ENCODE measurements around the gene EYS. TPM values are rescaled to one million over a fixed set of nuclear protein-coding genes. Genes with fewer than 3 reads are reported as not detected.

The EYS gene
- total and polyA plus RNA-seq, 9 of the 15 experiments (the other 6 are each of a cell fraction or from before 2014, with no cell fraction given), result 0.03 to 0.36 (median 0.10) TPM; not detected in 2

GRCh38 chr6:64732888-64733287 is 974.1 kb downstream of the EYS start:
- in situ Hi-C loops (cut with MboI), result no loop called here
- Histone ChIP-seq H3K9ac (ENCODE audit: insufficient read depth in 1 of 2, low read depth in 2 of 2, low read length in 2 of 2) (no peak overlapping the region), H3K79me2 (ENCODE audit: control insufficient read depth, insufficient read depth, low read length) (no peaks in the 10 kb centered on the region), H3K36me3 (ENCODE audit: control insufficient read depth, insufficient read depth, low read length) (no peaks in the 10 kb centered on the region), H3K27me3 (ENCODE audit: control insufficient read depth in 2 of 2, insufficient read depth in 2 of 2, low read length in 2 of 2) (no peaks in the 10 kb centered on the region), H3K27ac (ENCODE audit: extremely low read depth, low read depth, low read length) (no peak overlapping the region), H3K4me3 (no peak overlapping the region), H3K4me2 (ENCODE audit: insufficient read depth, low read length) (no peak overlapping the region), H2AFZ (ENCODE audit: low read depth, low read length) (no peak overlapping the region), H3K9me3 (replicated peaks; ENCODE audit: control insufficient read depth, insufficient read depth, low read depth, low read length) (no peaks in the 10 kb centered on the region), H3K9me1 (ENCODE audit: control insufficient read depth, insufficient read depth, low read length) (no peaks in the 10 kb centered on the region), H3K4me1 (replicated peaks in 1 of 2; ENCODE audit: control insufficient read depth in 2 of 2, insufficient read depth in 2 of 2, low read length in 2 of 2) (no peaks in the 10 kb centered on the region), H4K20me1 (replicated peaks; ENCODE audit: control insufficient read depth, insufficient read depth, low read length) (no peaks in the 10 kb centered on the region)
- no peak for ATAC-seq
- BruUV-seq (replicated peaks), result no TSS peak
- no peak for FAIRE-seq
- TF ChIP-seq RAD21 (CRISPR knock-in tag; conservative IDR thresholded peaks at IDR 0.05 in 1 of 2, IDR thresholded peaks at IDR 0.05 in 1 of 2) (peak in 1 of 2 experiments; percentile 43; a peak in 2 of 4 replicates), CSDE1 (IDR thresholded peaks at IDR 0.05) (no peak), ZFP30 (CRISPR knock-in tag; IDR thresholded peaks at IDR 0.05; ENCODE audit: borderline replicate concordance) (no peak), ZEB2 (IDR thresholded peaks at IDR 0.05) (no peak)
- no peak for DNase-seq (ENCODE audit: extremely low read depth in 1 of 4, low spot score in 3 of 4)
- ChIA-PET POLR2A (no interaction called here), CTCF (ENCODE audit: low intra/inter-chr PET ratio) (no interaction called here)
- intact Hi-C loops (cut with micrococcal nuclease), result no loop called here

- 4% methylated on average over 4 of the region's 4 CpGs for WGBS (ENCODE audit: insufficient coverage, low coverage, missing lambda C conversion rate)
- Histone ChIP-seq H3K9me3 (replicated peaks; ENCODE audit: control insufficient read depth, insufficient read depth, low read depth, low read length) (no peaks in the 10 kb centered on the region), H3K27me3 (ENCODE audit: control insufficient read depth in 2 of 2, insufficient read depth in 2 of 2, low read length in 2 of 2) (no peaks in the 10 kb centered on the region), H3K9me1 (ENCODE audit: control insufficient read depth, insufficient read depth, low read length) (no peaks in the 10 kb centered on the region), H3K79me2 (ENCODE audit: control insufficient read depth, insufficient read depth, low read length) (no peaks in the 10 kb centered on the region), H3K9ac (ENCODE audit: insufficient read depth in 1 of 2, low read depth in 2 of 2, low read length in 2 of 2) (no peak overlapping the region), H3K27ac (ENCODE audit: extremely low read depth, low read depth, low read length) (no peak overlapping the region), H3K4me2 (ENCODE audit: insufficient read depth, low read length) (no peak overlapping the region), H3K36me3 (ENCODE audit: control insufficient read depth, insufficient read depth, low read length) (no peaks in the 10 kb centered on the region), H3K4me1 (replicated peaks in 1 of 2; ENCODE audit: control insufficient read depth in 2 of 2, insufficient read depth in 2 of 2, low read length in 2 of 2) (no peaks in the 10 kb centered on the region), H3K4me3 (no peak overlapping the region), H4K20me1 (replicated peaks; ENCODE audit: control insufficient read depth, insufficient read depth, low read length) (no peaks in the 10 kb centered on the region), H2AFZ (ENCODE audit: low read depth, low read length) (no peak overlapping the region)
- CTCF ChIA-PET (ENCODE audit: low intra/inter-chr PET ratio), result no interaction called here
- no peak for DNase-seq (ENCODE audit: extremely low read depth in 1 of 4, low spot score in 3 of 4)
- FAIRE-seq, result no peak
- no TSS peak for BruUV-seq (replicated peaks)
- POLR2A ChIA-PET, result no interaction called here
- in situ Hi-C loops (cut with MboI), result no loop called here
- ATAC-seq, result no peak
- intact Hi-C loops (cut with micrococcal nuclease), result no loop called here
- TF ChIP-seq ZBED1 (IDR thresholded peaks at IDR 0.05), result no peak
- no peak for TF ChIP-seq NUFIP1 (IDR thresholded peaks at IDR 0.05; ENCODE audit: partially characterized antibody)
- TF ChIP-seq, protein P1, sequence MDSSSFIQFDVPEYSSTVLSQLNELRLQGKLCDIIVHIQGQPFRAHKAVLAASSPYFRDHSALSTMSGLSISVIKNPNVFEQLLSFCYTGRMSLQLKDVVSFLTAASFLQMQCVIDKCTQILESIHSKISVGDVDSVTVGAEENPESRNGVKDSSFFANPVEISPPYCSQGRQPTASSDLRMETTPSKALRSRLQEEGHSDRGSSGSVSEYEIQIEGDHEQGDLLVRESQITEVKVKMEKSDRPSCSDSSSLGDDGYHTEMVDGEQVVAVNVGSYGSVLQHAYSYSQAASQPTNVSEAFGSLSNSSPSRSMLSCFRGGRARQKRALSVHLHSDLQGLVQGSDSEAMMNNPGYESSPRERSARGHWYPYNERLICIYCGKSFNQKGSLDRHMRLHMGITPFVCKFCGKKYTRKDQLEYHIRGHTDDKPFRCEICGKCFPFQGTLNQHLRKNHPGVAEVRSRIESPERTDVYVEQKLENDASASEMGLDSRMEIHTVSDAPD (CRISPR knock-in tag; IDR thresholded peaks at IDR 0.05), result no peak
- no peak for TF ChIP-seq NFRKB (IDR thresholded peaks at IDR 0.05; ENCODE audit: low read depth)
Observed at GRCh38 chr6:64729522-64729921, 977.5 kb downstream of the EYS start.
